ENCODE data around the gene DHRS3. TPM values are rescaled to one million over a fixed set of nuclear protein-coding genes. Genes with fewer than 3 reads are reported as not detected.

Gene DHRS3
- total RNA-seq, 6 donors from 2014 or later, result 84.9 to 154 (median 119) TPM

DNA sequence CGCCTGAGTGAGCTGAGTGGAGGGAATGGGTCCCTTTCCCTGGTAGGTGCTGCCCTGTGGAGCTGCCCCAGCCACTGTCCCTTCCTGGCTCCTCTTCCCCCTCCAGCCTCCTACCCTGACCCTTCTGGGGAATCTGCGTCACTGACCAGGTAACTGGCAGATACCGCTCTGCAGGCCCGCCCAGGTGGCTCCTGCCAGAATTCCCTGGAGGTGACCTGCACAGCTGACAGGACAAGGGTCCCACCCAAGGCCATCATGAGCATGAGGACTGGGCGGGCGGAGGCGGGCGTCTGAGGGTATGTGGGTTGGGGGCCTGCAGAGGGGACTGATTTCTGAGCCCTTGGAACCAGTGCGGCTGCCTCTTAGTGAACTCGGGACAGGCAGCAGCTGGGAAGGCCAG lies 32.5 kb downstream of the DHRS3 start:
- DNase-seq, result peak in 1 of 2 donors; percentile 67
- H3K36me3 ChIP-seq, result peaks cover 0 to 15% (median 7%) of the 10 kb centered on the region in 4 donors
- H3K27ac ChIP-seq, result no peak overlapping the region
- ATAC-seq (ENCODE audit: low FRiP score in 2 of 2), result no peak
- H3K4me1 ChIP-seq, result peaks cover 0 to 4% (median 0%) of the 10 kb centered on the region in 4 donors
- WGBS, 2 donors, result 93 to 95% methylated on average over 4 to 10 of the region's 10 CpGs
- TF ChIP-seq POLR2AphosphoS5 (IDR thresholded peaks at IDR 0.05) (no peak), EP300 (IDR thresholded peaks at IDR 0.05) (no peak), POLR2A (IDR thresholded peaks at IDR 0.05) (no peak)
- TF ChIP-seq, protein P1, sequence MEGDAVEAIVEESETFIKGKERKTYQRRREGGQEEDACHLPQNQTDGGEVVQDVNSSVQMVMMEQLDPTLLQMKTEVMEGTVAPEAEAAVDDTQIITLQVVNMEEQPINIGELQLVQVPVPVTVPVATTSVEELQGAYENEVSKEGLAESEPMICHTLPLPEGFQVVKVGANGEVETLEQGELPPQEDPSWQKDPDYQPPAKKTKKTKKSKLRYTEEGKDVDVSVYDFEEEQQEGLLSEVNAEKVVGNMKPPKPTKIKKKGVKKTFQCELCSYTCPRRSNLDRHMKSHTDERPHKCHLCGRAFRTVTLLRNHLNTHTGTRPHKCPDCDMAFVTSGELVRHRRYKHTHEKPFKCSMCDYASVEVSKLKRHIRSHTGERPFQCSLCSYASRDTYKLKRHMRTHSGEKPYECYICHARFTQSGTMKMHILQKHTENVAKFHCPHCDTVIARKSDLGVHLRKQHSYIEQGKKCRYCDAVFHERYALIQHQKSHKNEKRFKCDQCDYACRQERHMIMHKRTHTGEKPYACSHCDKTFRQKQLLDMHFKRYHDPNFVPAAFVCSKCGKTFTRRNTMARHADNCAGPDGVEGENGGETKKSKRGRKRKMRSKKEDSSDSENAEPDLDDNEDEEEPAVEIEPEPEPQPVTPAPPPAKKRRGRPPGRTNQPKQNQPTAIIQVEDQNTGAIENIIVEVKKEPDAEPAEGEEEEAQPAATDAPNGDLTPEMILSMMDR (IDR thresholded peaks at IDR 0.05), result no peak
- H3K27me3 ChIP-seq, result no peaks in the 10 kb centered on the region
- H3K4me3 ChIP-seq, result no peak overlapping the region
- no peaks in the 10 kb centered on the region for H3K9me3 ChIP-seq

DNA sequence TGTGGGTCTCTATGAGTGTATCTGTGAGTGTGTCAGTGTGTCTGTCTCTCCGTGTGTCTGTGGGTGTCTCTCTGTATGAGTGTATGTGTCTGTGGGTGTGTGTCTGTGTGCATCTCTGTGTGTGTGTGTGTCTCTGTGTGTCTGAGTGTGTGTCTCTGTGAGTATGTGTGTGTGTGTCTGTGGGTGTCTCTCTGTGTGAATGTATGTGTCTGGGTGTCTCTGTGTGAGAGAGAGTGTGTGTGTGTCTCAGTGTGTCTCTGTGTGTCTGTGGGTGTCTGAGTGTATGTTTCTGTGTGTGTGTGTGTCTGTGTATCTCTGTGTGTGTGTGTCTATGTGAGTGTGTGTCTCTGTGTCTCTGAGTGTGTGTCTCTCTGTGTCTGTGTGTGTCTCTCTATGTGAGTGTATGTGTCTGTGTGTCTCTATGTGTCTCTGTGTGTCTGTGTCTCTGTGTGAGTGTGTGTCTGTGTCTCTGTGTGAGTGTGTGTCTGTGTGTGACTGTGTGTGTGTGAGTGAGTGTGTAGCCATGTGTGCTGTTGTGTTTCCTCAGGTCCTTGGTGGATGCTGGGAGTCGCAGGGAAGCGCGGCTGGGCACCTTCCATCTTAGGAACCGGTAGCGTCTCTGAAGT lies 33.0 kb downstream of the DHRS3 start:
- Histone ChIP-seq H3K4me3 (no peak overlapping the region), H3K27ac (no peak overlapping the region), H3K4me1 (peaks cover 0 to 4% (median 0%) of the 10 kb centered on the region in 4 donors), H3K36me3 (peaks cover 3 to 21% (median 12%) of the 10 kb centered on the region in 4 donors), H3K9me3 (no peaks in the 10 kb centered on the region), H3K27me3 (no peaks in the 10 kb centered on the region)
- no peak for ATAC-seq (ENCODE audit: low FRiP score in 2 of 2)
- 88 to 100% methylated on average over 2 to 6 of the region's 6 CpGs for WGBS, 2 donors
- DNase-seq, result no peak
- TF ChIP-seq EP300 (IDR thresholded peaks at IDR 0.05), result no peak
- no peak for TF ChIP-seq POLR2AphosphoS5 (IDR thresholded peaks at IDR 0.05)
- no peak for TF ChIP-seq POLR2A (IDR thresholded peaks at IDR 0.05)
- TF ChIP-seq, protein P1 (IDR thresholded peaks at IDR 0.05), result no peak

DNA sequence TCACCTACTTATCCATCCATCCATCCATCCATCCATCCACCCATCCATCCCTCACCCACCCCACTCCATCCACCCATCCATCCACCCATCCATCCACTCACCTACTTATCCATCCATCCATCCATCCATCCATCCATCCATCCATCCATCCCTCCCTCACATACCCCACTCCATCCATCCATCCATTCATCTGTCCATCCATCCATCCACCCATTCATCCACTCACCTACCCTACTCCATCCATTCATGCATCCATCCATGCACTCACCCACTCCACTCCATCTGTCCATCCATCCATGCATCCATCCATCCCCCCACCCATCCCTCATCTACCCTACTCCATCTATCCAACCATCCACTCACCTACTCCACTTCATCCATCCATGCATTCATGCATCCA lies 34.5 kb downstream of the DHRS3 start:
- ATAC-seq (ENCODE audit: low FRiP score in 2 of 2) (no peak), DNase-seq (no peak)
- H3K4me3 ChIP-seq, result no peak overlapping the region
- H3K36me3 ChIP-seq, result peaks cover 16 to 33% (median 25%) of the 10 kb centered on the region in 4 donors
- H3K27ac ChIP-seq, result no peak overlapping the region
- no peak for TF ChIP-seq POLR2A (IDR thresholded peaks at IDR 0.05)
- TF ChIP-seq, protein P1 (IDR thresholded peaks at IDR 0.05), result no peak
- no peak for TF ChIP-seq POLR2AphosphoS5 (IDR thresholded peaks at IDR 0.05)
- no peak for TF ChIP-seq EP300 (IDR thresholded peaks at IDR 0.05)
- H3K27me3 ChIP-seq, result no peaks in the 10 kb centered on the region
- no peaks in the 10 kb centered on the region for H3K9me3 ChIP-seq
- H3K4me1 ChIP-seq, result peaks cover 0 to 4% (median 0%) of the 10 kb centered on the region in 4 donors

DNA sequence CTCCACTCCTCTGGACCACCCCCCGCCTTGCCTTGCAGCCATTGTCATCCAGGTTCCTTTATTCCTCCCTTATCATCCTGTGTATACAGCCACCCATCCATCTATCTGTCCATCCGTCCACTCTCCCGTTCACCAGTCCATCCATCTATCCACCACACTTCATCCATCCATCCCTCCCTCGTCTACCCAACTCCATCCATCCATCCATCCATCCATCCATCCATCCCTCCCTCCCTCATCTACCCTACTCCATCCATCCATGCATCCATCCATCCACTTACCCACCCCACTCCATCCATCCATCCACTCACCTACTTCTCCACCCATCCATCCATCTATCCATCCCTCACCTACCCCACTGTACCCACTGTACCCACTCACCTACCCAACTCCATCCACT lies 35.4 kb downstream of the DHRS3 start:
- DNase-seq, result no peak
- H3K27me3 ChIP-seq, result no peaks in the 10 kb centered on the region
- TF ChIP-seq, protein P1 (IDR thresholded peaks at IDR 0.05), result no peak
- TF ChIP-seq EP300 (IDR thresholded peaks at IDR 0.05) (no peak), POLR2AphosphoS5 (IDR thresholded peaks at IDR 0.05) (no peak), POLR2A (IDR thresholded peaks at IDR 0.05) (no peak)
- peaks cover 20 to 41% (median 31%) of the 10 kb centered on the region in 4 donors for H3K36me3 ChIP-seq
- ATAC-seq (ENCODE audit: low FRiP score in 2 of 2), result no peak
- WGBS, 2 donors, result 82 to 92% methylated on average over 4 of the region's 4 CpGs
- H3K4me1 ChIP-seq, result peaks cover 0 to under 1% (median 0%) of the 10 kb centered on the region in 4 donors
- H3K4me3 ChIP-seq, result no peak overlapping the region
- H3K9me3 ChIP-seq, result no peaks in the 10 kb centered on the region
- no peak overlapping the region for H3K27ac ChIP-seq

DNA sequence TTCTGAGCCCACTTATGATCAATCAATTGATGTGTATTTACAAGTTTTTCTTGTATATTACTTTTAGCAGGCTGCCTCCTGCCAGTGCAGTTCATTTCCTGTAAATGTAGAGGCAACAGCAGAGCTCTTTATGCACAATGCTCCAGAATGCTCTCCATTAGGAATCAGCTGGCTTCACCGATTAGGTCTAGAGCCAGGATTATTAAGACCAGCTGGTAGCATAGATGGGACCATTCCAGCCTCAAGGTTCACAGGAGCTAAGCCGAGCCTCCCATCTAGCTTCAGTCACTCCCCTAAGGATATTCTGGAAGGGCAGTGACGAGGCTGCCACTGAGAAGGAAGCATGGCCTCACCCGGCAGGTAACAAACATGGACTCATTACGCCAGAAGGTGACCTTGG lies 36.8 kb downstream of the DHRS3 start:
- DNase-seq (no peak), ATAC-seq (ENCODE audit: low FRiP score in 2 of 2) (no peak)
- 88 to 92% methylated on average over 5 of the region's 5 CpGs for WGBS, 2 donors
- TF ChIP-seq, protein P1 (IDR thresholded peaks at IDR 0.05), result no peak
- TF ChIP-seq EP300 (IDR thresholded peaks at IDR 0.05), result no peak
- TF ChIP-seq POLR2A (IDR thresholded peaks at IDR 0.05), result no peak
- no peak for TF ChIP-seq POLR2AphosphoS5 (IDR thresholded peaks at IDR 0.05)
- Histone ChIP-seq H3K4me3 (no peak overlapping the region), H3K4me1 (no peaks in the 10 kb centered on the region), H3K27ac (no peak overlapping the region), H3K27me3 (no peaks in the 10 kb centered on the region), H3K36me3 (peaks cover 25 to 51% (median 37%) of the 10 kb centered on the region in 4 donors), H3K9me3 (no peaks in the 10 kb centered on the region)
